ENCODE data around the gene GLIS1. TPM values are rescaled to one million over a fixed set of nuclear protein-coding genes. Genes with fewer than 3 reads are reported as not detected.

The GLIS1 gene
- total and polyA plus RNA-seq, 11 donors, result 0.06 to 0.35 (median 0.13) TPM; not detected in 6

GRCh38 chr1:53495633-53496345, 243.2 kb downstream of the GLIS1 start:
- no peak for TF ChIP-seq POLR2A (IDR thresholded peaks at IDR 0.05)
- TF ChIP-seq CTCF (IDR thresholded peaks at IDR 0.05), result no peak
- no peaks in the 10 kb centered on the region for H3K36me3 ChIP-seq
- intact Hi-C loops (cut with DNase I), result no loop called here
- no peaks in the 10 kb centered on the region for H3K4me1 ChIP-seq
- DNase-seq (no peak), ATAC-seq (no peak)
- H3K27ac ChIP-seq, result no peak overlapping the region
- peaks cover 0 to 36% (median 7%) of the 10 kb centered on the region in 9 donors for H3K27me3 ChIP-seq
- no peak overlapping the region for H3K4me3 ChIP-seq
- H3K9me3 ChIP-seq, result no peaks in the 10 kb centered on the region
- WGBS, 4 donors, result 83 to 93% (median 91%) methylated on average over 7 to 8 of the region's 8 CpGs

- DNase-seq, result no peak
- TF ChIP-seq POLR2A (IDR thresholded peaks at IDR 0.05), result no peak
- TF ChIP-seq CTCF (IDR thresholded peaks at IDR 0.05), result no peak
- intact Hi-C loops (cut with DNase I), result no loop called here
- Histone ChIP-seq H3K4me3 (no peak overlapping the region), H3K4me1 (peaks cover 0 to 4% (median 0%) of the 10 kb centered on the region in 12 donors), H3K36me3 (no peaks in the 10 kb centered on the region), H3K27me3 (peaks cover 3 to 65% (median 12%) of the 10 kb centered on the region in 9 donors), H3K27ac (no peak overlapping the region), H3K9me3 (peaks cover 0 to 9% (median 0%) of the 10 kb centered on the region in 12 donors)
- ATAC-seq, result no peak
- WGBS, 4 donors, result 16 to 31% (median 24%) methylated on average over 3 of the region's 3 CpGs
These were observed 248.6 kb downstream of the GLIS1 start for GRCh38 chr1:53490351-53490750.

GRCh38 chr1:53486395-53487026, 252.5 kb downstream of the GLIS1 start:
- no peaks in the 10 kb centered on the region for H3K36me3 ChIP-seq
- H3K4me1 ChIP-seq, result peaks cover 0 to 4% (median 0%) of the 10 kb centered on the region in 12 donors
- ATAC-seq (no peak), DNase-seq (no peak)
- TF ChIP-seq POLR2A (IDR thresholded peaks at IDR 0.05) (no peak), CTCF (IDR thresholded peaks at IDR 0.05) (no peak)
- H3K27me3 ChIP-seq, result peaks cover 3 to 71% (median 12%) of the 10 kb centered on the region in 9 donors
- intact Hi-C loops (cut with DNase I), result loop anchor here in 8 of 10 donors (2.0 to 10.0 kb wide), 7 partner anchors 106 to 272 kb away; no protein-coding TSS in a partner anchor
- no peak overlapping the region for H3K4me3 ChIP-seq
- H3K27ac ChIP-seq, result no peak overlapping the region
- WGBS, 4 donors, result 71 to 81% (median 78%) methylated on average over 8 to 9 of the region's 9 CpGs
- H3K9me3 ChIP-seq, result peaks cover 0 to 9% (median 0%) of the 10 kb centered on the region in 12 donors

All from heart left ventricle (tissue), 16 donors.